Ovary (tissue), 3 donors: Measurements from ENCODE around the gene IL1RAP.

ENCODE experiments used
- EP300 ChIP-seq: sonication (generic); formaldehyde crosslinking; IDR thresholded peaks from one replicate; pipeline ENCODE4 v1.6.1; 2017; ENCODE audit warnings: antibody characterized with exemption
- TF ChIP-seq, protein P1 (sequence below), 3 donors: fragments of 450-650 bp in 2 of 3; fragments of 200-600 bp in 1 of 3; IDR thresholded peaks; one replicate each; pipeline versions ENCODE4 v1.5.1 to v1.8.0; 2016 to 2022; ENCODE audit warnings: antibody characterized with exemption in 3 of 3, mild to moderate bottlenecking in 1 of 3
- donor health status: DM: no; HTN: no; CAD: no.

DNA sequence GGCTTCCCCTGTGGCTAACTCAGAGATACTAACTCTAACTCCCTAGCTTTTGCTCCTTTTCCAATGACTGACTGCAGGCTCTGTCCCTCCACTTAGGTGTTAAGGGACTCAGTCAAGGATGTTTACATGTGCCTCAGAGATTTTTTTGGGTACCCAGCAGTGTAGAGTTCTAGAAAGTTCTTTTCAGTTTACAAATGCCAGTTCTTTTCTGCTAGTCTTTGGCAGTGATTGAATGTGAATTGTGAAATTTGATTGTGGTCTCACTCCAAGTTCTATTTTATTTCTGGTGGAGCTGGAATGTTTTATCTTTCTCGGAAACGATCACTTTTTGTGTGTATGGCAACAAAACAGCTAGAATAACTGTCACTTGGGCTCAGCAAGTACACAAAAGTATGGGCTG lies 60.6 kb downstream of the IL1RAP start:
- TF ChIP-seq EP300, result no peak
- TF ChIP-seq, protein P1, sequence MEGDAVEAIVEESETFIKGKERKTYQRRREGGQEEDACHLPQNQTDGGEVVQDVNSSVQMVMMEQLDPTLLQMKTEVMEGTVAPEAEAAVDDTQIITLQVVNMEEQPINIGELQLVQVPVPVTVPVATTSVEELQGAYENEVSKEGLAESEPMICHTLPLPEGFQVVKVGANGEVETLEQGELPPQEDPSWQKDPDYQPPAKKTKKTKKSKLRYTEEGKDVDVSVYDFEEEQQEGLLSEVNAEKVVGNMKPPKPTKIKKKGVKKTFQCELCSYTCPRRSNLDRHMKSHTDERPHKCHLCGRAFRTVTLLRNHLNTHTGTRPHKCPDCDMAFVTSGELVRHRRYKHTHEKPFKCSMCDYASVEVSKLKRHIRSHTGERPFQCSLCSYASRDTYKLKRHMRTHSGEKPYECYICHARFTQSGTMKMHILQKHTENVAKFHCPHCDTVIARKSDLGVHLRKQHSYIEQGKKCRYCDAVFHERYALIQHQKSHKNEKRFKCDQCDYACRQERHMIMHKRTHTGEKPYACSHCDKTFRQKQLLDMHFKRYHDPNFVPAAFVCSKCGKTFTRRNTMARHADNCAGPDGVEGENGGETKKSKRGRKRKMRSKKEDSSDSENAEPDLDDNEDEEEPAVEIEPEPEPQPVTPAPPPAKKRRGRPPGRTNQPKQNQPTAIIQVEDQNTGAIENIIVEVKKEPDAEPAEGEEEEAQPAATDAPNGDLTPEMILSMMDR (IDR thresholded peaks at IDR 0.05), result no peak
